ENCODE data around the gene CACNA1H. TPM values are rescaled to one million over a fixed set of nuclear protein-coding genes. Genes with fewer than 3 reads are reported as not detected.
A peak's percentile ranks its signal among the peaks of the same experiment; 100 is the strongest.

The CACNA1H gene
- total RNA-seq, 4 donors from 2014 or later, result 17.0 to 63.6 (median 39.5) TPM

GRCh38 chr16:1159973-1160772 is 7.3 kb downstream of the CACNA1H start:
- Histone ChIP-seq H3K4me1 (peaks cover 11 to 45% (median 30%) of the 10 kb centered on the region in 4 donors), H3K36me3 (no peaks in the 10 kb centered on the region), H3K27ac (peak overlapping the region; percentile 76 to 92 (median 84)), H3K9me3 (no peaks in the 10 kb centered on the region), H3K4me3 (no peak overlapping the region), H3K27me3 (peaks cover 59% of the 10 kb centered on the region)
- 46% methylated on average over 46 of the region's 56 CpGs; no CpG with 5 or more reads in 1 of the 2 donors for WGBS, 2 donors (ENCODE audit: low coverage in 1 of 2)
- intact Hi-C loops (cut with DNase I; ENCODE audit: low total_unique reads) (no loop called here), in situ Hi-C loops (cut with MboI; ENCODE audit: low pct_ligation_motif_present in 1 of 4, low pct_unique_long_range_greater_than_20kb in 1 of 4, low sequenced_read_pairs in 3 of 4) (no loop called here)
- no peak for TF ChIP-seq CTCF (IDR thresholded peaks at IDR 0.05)
- peak; percentile 44 for TF ChIP-seq EP300 (IDR thresholded peaks at IDR 0.05; ENCODE audit: low read depth)
- TF ChIP-seq POLR2AphosphoS5 (IDR thresholded peaks at IDR 0.05), result peak in 2 of 3 donors; percentile 38 to 59
- peak; percentile 26 for DNase-seq

GRCh38 chr16:1160773-1161348 is 8.0 kb downstream of the CACNA1H start:
- Histone ChIP-seq H3K4me3 (no peak overlapping the region), H3K36me3 (no peaks in the 10 kb centered on the region), H3K9me3 (no peaks in the 10 kb centered on the region), H3K27me3 (peaks cover 53% of the 10 kb centered on the region), H3K4me1 (peaks cover 11 to 46% (median 27%) of the 10 kb centered on the region in 4 donors), H3K27ac (peak overlapping the region; percentile 76 to 92 (median 84))
- in situ Hi-C loops (cut with MboI; ENCODE audit: low pct_ligation_motif_present in 1 of 4, low pct_unique_long_range_greater_than_20kb in 1 of 4, low sequenced_read_pairs in 3 of 4) (no loop called here), intact Hi-C loops (cut with DNase I; ENCODE audit: low total_unique reads) (no loop called here)
- WGBS, 2 donors (ENCODE audit: low coverage in 1 of 2), result 72% methylated on average over 14 of the region's 34 CpGs; no CpG with 5 or more reads in 1 of the 2 donors
- no peak for TF ChIP-seq POLR2AphosphoS5 (IDR thresholded peaks at IDR 0.05)
- no peak for TF ChIP-seq POLR2A (IDR thresholded peaks at IDR 0.05)
- TF ChIP-seq EP300 (IDR thresholded peaks at IDR 0.05; ENCODE audit: low read depth), result no peak
- no peak for TF ChIP-seq CTCF (IDR thresholded peaks at IDR 0.05)
- no peak for DNase-seq

GRCh38 chr16:1162701-1163566 is 10.0 kb downstream of the CACNA1H start:
- H3K27ac ChIP-seq, result peak overlapping the region; percentile 5 to 92 (median 70)
- intact Hi-C loops (cut with DNase I; ENCODE audit: low total_unique reads), result no loop called here

More at GRCh38 chr16:1162701-1163566, 10.0 kb downstream of the CACNA1H start:
- Histone ChIP-seq H3K4me3 (no peak overlapping the region), H3K4me1 (peaks cover 16 to 53% (median 29%) of the 10 kb centered on the region in 4 donors), H3K36me3 (no peaks in the 10 kb centered on the region), H3K27me3 (peaks cover 32% of the 10 kb centered on the region), H3K9me3 (no peaks in the 10 kb centered on the region)
- WGBS, 2 donors (ENCODE audit: low coverage in 1 of 2), result 60 to 70% methylated on average over 1 to 34 of the region's 38 CpGs
- in situ Hi-C loops (cut with MboI; ENCODE audit: low pct_ligation_motif_present in 1 of 4, low pct_unique_long_range_greater_than_20kb in 1 of 4, low sequenced_read_pairs in 3 of 4), result no loop called here
- DNase-seq, result no peak
- TF ChIP-seq CTCF (IDR thresholded peaks at IDR 0.05), result no peak
- no peak for TF ChIP-seq POLR2A (IDR thresholded peaks at IDR 0.05)
- no peak for TF ChIP-seq POLR2AphosphoS5 (IDR thresholded peaks at IDR 0.05)
- TF ChIP-seq EP300 (IDR thresholded peaks at IDR 0.05; ENCODE audit: low read depth), result no peak
